ENCODE results near the gene TMEM87B. TPM values are rescaled to one million over a fixed set of nuclear protein-coding genes. Genes with fewer than 3 reads are reported as not detected.

TMEM87B gene
- total RNA-seq, 1 donor from 2014 or later: 23.6 TPM

- no peak for ATAC-seq
- DNase-seq: no peak
- no peaks in the 10 kb centered on the region for H3K9me3 ChIP-seq
Observed at GRCh38 chr2:112144966-112145365, 89.9 kb downstream of the TMEM87B start.

GRCh38 chr2:112147382-112148168, 92.5 kb downstream of the TMEM87B start:
- Histone ChIP-seq H3K27me3 (ENCODE audit: low read depth) (no peaks in the 10 kb centered on the region), H3K9me3 (no peaks in the 10 kb centered on the region), H3K4me3 (no peak overlapping the region), H3K4me1 (no peaks in the 10 kb centered on the region), H3K27ac (no peak overlapping the region), H3K36me3 (no peaks in the 10 kb centered on the region)
- intact Hi-C loops (cut with DNase I): no loop called here
- ATAC-seq: no peak
- DNase-seq: no peak
- no peak for TF ChIP-seq CTCF (IDR thresholded peaks at IDR 0.05)

More at GRCh38 chr2:112144966-112145365, 89.9 kb downstream of the TMEM87B start:
- Histone ChIP-seq H3K36me3 (no peaks in the 10 kb centered on the region), H3K27ac (no peak overlapping the region), H3K27me3 (ENCODE audit: low read depth) (peaks cover 5% of the 10 kb centered on the region), H3K4me1 (peaks cover 5% of the 10 kb centered on the region), H3K4me3 (no peak overlapping the region)
- intact Hi-C loops (cut with DNase I): no loop called here
- no peak for TF ChIP-seq CTCF (IDR thresholded peaks at IDR 0.05)

- Histone ChIP-seq H3K4me3 (no peak overlapping the region), H3K27ac (no peak overlapping the region), H3K9me3 (no peaks in the 10 kb centered on the region), H3K36me3 (no peaks in the 10 kb centered on the region), H3K4me1 (no peaks in the 10 kb centered on the region), H3K27me3 (ENCODE audit: low read depth) (no peaks in the 10 kb centered on the region)
- TF ChIP-seq CTCF (IDR thresholded peaks at IDR 0.05): no peak
- DNase-seq: no peak
- no peak for ATAC-seq
- intact Hi-C loops (cut with DNase I): no loop called here
Observed at GRCh38 chr2:112148477-112148876, 93.4 kb downstream of the TMEM87B start.

GRCh38 chr2:112149194-112149593, 94.1 kb downstream of the TMEM87B start:
- intact Hi-C loops (cut with DNase I): no loop called here
- Histone ChIP-seq H3K27me3 (ENCODE audit: low read depth) (no peaks in the 10 kb centered on the region), H3K36me3 (no peaks in the 10 kb centered on the region), H3K4me1 (no peaks in the 10 kb centered on the region), H3K27ac (no peak overlapping the region), H3K9me3 (no peaks in the 10 kb centered on the region), H3K4me3 (no peak overlapping the region)
- DNase-seq: no peak
- no peak for TF ChIP-seq CTCF (IDR thresholded peaks at IDR 0.05)
- ATAC-seq: no peak

GRCh38 chr2:112149866-112150435, 94.9 kb downstream of the TMEM87B start:
- intact Hi-C loops (cut with DNase I): no loop called here
- no peak for DNase-seq
- Histone ChIP-seq H3K27me3 (ENCODE audit: low read depth) (no peaks in the 10 kb centered on the region), H3K9me3 (no peaks in the 10 kb centered on the region), H3K27ac (no peak overlapping the region), H3K36me3 (no peaks in the 10 kb centered on the region), H3K4me3 (no peak overlapping the region), H3K4me1 (no peaks in the 10 kb centered on the region)
- no peak for TF ChIP-seq CTCF (IDR thresholded peaks at IDR 0.05)
- ATAC-seq: no peak

Measured in lower lobe of right lung (tissue), 2 donors.